ENCODE data around the gene AQR. TPM values are rescaled to one million over a fixed set of nuclear protein-coding genes. Genes with fewer than 3 reads are reported as not detected.

The AQR gene
- total and polyA plus RNA-seq, 2 of the 8 experiments (the other 6 are each of a cell fraction or from before 2014, with no cell fraction given) = 34.5 to 57.6 TPM

DNA sequence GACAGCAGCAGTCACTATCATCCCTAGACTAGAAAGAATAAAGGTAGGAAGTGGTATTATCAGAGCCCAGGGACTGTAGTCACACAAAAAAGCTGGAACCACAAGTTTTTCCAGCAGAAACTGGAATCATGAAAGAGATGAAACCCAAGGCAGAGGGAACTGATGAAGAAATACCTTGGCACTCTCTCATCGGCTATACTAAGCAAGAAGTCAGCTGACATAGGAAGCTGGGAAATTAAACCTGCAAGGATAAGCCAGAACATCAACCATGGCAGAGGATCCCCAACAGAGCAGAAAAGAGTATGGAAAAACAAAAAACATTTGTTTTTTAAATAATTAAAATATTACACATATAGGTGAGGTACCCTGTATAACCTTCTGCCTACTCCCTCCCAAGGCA lies 86.5 kb downstream of the AQR start:
- CTCF ChIA-PET (ENCODE audit: partially characterized antibody) = interaction anchor here (1.0 to 1.5 kb wide), 3 partner anchors 13 to 145 kb away, joined by 3 to 5 read pairs (median 4); no protein-coding TSS in a partner anchor
- Histone ChIP-seq H4K20me1 (replicated peaks in 1 of 2; ENCODE audit: control insufficient read depth in 1 of 2, insufficient read depth in 2 of 2, low read length in 2 of 2) (no peaks in the 10 kb centered on the region), H2AK5ac (ENCODE audit: low read depth, low read length) (no peak overlapping the region), H3K18ac (ENCODE audit: extremely low read depth, low read length) (no peak overlapping the region), H3K4me3 (ENCODE audit: extremely low read depth in 1 of 4, insufficient read depth in 2 of 4, low read depth in 3 of 4, low read length in 4 of 4) (no peak overlapping the region), H2BK12ac (ENCODE audit: low read depth, low read length) (no peak overlapping the region), H2BK5ac (ENCODE audit: low read depth, low read length) (no peak overlapping the region), H2BK15ac (ENCODE audit: low read length) (no peak overlapping the region), H2BK20ac (ENCODE audit: low read length) (no peak overlapping the region), H3K27me3 (replicated peaks in 1 of 4; ENCODE audit: control insufficient read depth in 3 of 4, extremely low read depth in 1 of 4, insufficient read depth in 3 of 4, low read length in 3 of 4) (no peaks in the 10 kb centered on the region), H2AFZ (ENCODE audit: low read length) (no peak overlapping the region), H3K4me2 (ENCODE audit: insufficient read depth in 1 of 2, low read depth in 2 of 2, low read length in 2 of 2) (no peak overlapping the region), H3K9ac (replicated peaks in 1 of 4; ENCODE audit: extremely low read depth in 1 of 4, low read depth in 3 of 4, low read length in 3 of 4) (no peak overlapping the region), H4K5ac (ENCODE audit: insufficient read length, low read depth, low read length) (no peak overlapping the region), H3K9me3 (ENCODE audit: insufficient read depth in 2 of 2, low read depth in 1 of 2, low read length in 1 of 2) (no peaks in the 10 kb centered on the region), H4K8ac (ENCODE audit: extremely low read depth, insufficient read depth, low read length) (no peak overlapping the region), H3K4me1 (replicated peaks in 1 of 4; ENCODE audit: control insufficient read depth in 3 of 4, insufficient read depth in 4 of 4, low read length in 3 of 4) (no peaks in the 10 kb centered on the region; a peak in 1 of 7 replicates), H3K79me1 (ENCODE audit: low read depth, low read length) (no peaks in the 10 kb centered on the region), H3K4ac (replicated peaks; ENCODE audit: insufficient read length, low read depth, low read length) (no peak overlapping the region), H3K79me2 (ENCODE audit: control insufficient read depth in 1 of 2, insufficient read depth in 2 of 2, low read length in 2 of 2) (no peaks in the 10 kb centered on the region), H3K23ac (ENCODE audit: insufficient read length) (no peak overlapping the region), H3K56ac (replicated peaks; ENCODE audit: insufficient read length, low read depth, low read length) (no peak overlapping the region), H3K14ac (ENCODE audit: insufficient read length) (no peak overlapping the region), H2BK120ac (replicated peaks; ENCODE audit: low read depth, low read length) (no peak overlapping the region), H3K27ac (ENCODE audit: low read depth, low read length) (no peak overlapping the region), H4K91ac (replicated peaks; ENCODE audit: insufficient read length, low read length) (no peak overlapping the region), H3K36me3 (ENCODE audit: control insufficient read depth in 2 of 4, insufficient read depth in 4 of 4, low read length in 3 of 4) (peaks cover 0 to 32% (median 13%) of the 10 kb centered on the region in 4 experiments; a peak in 4 of 8 replicates), H3K23me2 (ENCODE audit: low read depth, low read length) (no peaks in the 10 kb centered on the region)
- DNase-seq (ENCODE audit: low read depth in 1 of 2, low spot score in 2 of 2) (no peak), FAIRE-seq (no peak)
- POLR2A ChIA-PET (ENCODE audit: partially characterized antibody) = no interaction called here
- TF ChIP-seq SRF (IDR thresholded peaks at IDR 0.05; ENCODE audit: low read depth, low read length) = no peak
- TF ChIP-seq RFX5 (IDR thresholded peaks at IDR 0.05; ENCODE audit: borderline replicate concordance, low read depth, low read length) = no peak
- no peak for TF ChIP-seq TCF12 (IDR thresholded peaks at IDR 0.05; ENCODE audit: low read depth, low read length)
- TF ChIP-seq POU5F1 (IDR thresholded peaks at IDR 0.05; ENCODE audit: low read depth, low read length) = no peak
- WGBS, 2 experiments (ENCODE audit: extremely low coverage in 1 of 2, insufficient coverage in 1 of 2, insufficient read length in 1 of 2, insufficient replicate concordance in 2 of 2, low coverage in 1 of 2, low lambda C conversion rate in 2 of 2, missing lambda C conversion rate in 1 of 2) = 92% methylated on average over 1 of the region's 1 CpG; no CpG with 5 or more reads in 1 of the 2 experiments
